HG02852 (cell line): Measurements from ENCODE around the gene FTCDNL1.

Experiments
- ATAC-seq: cut with Tn5 transposase; IDR thresholded peaks from one replicate; pipeline ENCODE4 v1.9.1; 2021; ENCODE audit warnings: mild to moderate bottlenecking, moderate library complexity; ENCODE audit not compliant: unreplicated experiment

The FTCDNL1 gene

DNA sequence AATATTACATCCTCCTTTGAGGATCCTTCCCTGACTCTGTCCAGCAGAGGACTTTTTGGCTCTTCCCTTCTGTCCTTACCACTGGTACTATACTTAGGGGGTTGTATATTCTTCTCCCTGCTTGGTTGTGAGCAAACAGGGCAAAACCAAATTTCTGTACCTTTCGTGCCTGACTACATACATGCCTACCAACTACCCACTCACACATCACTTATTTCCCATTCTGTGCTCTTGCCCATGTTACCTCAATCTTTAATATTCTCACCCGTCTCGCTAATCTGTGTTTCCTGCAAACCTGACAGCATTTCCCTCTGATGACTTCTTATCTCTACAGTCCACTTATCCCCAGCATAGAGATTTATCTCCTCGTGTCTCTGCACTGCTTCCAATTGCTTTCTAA is 58.6 kb downstream of the FTCDNL1 start:
- ATAC-seq, result no peak

GRCh38 chr2:199791326-199791725 is 59.7 kb downstream of the FTCDNL1 start:
- ATAC-seq, result no peak

DNA sequence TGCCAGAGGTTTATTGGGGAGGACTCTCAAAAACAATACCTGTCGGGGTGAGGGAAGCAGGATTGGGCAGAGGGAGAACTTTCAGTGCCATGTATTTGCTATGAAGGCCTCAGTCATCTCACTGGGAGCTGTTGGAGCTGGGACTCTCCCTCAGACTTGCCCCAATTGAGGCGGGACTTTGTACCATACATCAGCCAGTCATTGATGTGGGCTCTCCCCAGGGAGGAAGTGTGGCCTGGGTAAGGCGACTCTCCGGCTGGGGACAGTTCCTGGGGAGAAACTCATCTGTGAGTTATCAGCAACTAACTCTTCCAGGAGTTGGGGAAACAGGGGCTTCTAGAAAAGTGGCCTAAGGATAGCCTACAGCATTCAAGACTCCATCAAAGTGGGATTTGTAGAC is 66.5 kb downstream of the FTCDNL1 start:
- ATAC-seq, result no peak

DNA sequence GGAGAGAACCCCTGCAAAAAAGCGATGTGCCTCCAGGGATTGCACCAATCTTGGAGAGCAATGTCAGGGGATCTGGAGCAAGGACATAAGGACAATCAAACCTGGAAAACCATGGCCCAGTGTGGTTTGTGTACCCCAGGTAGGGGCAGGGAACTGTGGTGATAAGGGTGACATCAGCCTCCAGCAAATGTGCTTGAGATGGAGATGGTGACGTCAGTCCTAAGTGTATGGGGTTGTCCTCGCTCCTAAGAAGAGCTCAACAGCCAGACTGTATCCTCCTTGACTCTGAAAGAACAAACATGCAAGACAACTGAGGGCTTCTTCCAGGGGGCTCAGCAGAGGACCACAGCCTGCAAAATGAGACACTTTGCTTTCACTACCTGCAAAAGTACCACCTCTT is 71.4 kb downstream of the FTCDNL1 start:
- ATAC-seq, result no peak

DNA sequence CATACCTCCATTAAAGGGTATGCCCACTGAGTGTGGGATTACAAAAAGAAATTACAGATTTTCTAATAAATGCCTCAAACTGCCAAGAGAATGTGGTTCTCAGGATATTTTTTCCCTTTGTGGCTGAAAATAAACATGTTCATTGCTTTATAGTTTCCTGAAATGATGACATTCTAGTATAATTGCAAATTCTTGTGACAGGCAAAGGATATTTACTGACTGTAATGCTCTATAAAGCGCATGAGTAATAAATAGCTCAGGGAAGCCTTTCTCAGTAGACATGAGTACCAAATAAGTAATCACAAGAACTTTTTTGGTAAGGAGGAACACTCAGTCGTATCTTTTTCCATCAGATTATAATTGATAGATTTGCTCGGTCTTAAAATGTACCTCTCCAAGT is 72.3 kb downstream of the FTCDNL1 start:
- ATAC-seq, result no peak

DNA sequence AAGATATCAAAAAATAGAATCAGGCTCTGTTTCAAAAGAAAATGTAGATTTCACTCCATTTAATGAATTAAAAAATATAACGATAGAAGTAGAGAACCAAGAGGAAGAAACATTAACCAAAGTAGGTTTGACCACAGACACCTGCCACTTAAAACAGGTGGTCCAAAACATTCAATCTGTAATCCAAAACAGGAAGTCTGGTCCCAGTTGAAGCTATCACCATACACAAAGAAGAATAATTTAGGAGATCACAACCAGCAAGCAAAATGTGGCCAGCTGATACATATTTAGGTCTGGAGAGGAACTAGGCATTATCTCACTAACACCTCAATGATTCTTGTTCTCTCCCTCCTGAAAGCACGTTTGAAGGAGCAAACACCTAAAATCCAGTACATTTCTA is 73.1 kb downstream of the FTCDNL1 start:
- ATAC-seq, result no peak

- ATAC-seq, result no peak
Observed at GRCh38 chr2:199777315-199777714, 73.7 kb downstream of the FTCDNL1 start.

DNA sequence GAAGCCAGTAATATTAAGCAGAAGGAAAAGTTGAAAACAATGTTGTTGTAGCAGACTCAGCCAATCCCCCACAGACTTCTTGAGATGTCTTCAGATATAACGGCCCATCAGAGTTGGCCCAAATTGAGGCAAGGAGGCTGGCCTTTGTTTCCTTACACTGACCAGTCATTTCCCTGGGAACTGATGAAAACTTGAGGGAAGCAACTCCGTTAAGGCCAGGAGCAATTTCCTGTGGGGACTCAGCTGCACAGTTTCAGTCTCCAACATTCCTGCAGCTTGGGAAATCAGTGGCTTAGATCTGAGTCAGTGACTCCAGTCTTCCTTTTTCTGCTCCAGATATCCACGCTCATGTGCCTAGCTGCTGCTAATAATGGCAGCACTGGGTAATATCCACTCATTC is 75.7 kb downstream of the FTCDNL1 start:
- no peak for ATAC-seq

- no peak for ATAC-seq
Observed at GRCh38 chr2:199772035-199772976, 78.7 kb downstream of the FTCDNL1 start.

DNA sequence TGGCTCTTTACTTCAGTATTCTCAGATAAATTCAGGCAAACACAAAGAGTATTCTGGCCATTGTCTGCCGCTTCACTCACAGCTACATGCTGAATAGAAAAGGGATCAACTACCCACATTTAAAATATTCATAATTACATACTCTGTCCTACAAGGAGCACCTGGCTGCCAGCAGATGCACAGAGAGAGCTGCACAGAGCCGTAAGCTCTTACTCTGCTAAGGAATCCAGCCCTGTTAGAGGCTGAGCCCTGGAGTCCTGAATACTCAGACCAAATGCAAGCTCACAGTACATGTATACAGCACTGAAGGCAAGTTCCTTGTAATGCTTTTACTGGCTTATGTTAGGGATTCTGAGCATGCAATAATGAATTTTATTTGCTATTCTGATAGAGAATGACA is 80.3 kb downstream of the FTCDNL1 start:
- ATAC-seq, result no peak

GRCh38 chr2:199765646-199766045 is 85.3 kb downstream of the FTCDNL1 start:
- no peak for ATAC-seq

DNA sequence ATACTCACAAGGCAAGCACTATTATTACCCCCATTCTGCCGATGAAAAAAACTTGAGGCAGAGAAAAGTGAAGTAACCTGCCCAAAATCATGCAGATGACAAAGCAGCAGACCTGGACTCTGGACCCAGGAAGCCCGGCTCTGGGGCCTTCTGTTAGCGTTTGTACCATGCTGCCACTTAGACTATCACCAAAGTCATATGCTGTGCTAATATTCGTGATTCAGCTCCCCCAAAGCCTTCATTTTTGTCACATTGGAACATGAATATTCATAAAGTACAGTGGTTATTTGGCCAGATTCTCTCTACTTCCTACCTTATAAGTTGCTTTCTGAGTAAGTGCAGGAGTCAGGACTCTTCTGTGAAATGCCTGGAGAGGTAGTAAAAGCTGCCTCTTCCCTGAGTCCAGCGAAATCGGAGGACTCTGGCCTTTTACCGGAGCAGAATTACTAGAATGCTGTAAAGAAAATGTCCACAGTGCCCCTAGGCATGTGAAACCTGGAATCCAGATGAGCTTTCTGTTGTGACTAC is 86.7 kb downstream of the FTCDNL1 start:
- no peak for ATAC-seq

GRCh38 chr2:199762963-199763362 is 88.0 kb downstream of the FTCDNL1 start:
- ATAC-seq, result no peak

DNA sequence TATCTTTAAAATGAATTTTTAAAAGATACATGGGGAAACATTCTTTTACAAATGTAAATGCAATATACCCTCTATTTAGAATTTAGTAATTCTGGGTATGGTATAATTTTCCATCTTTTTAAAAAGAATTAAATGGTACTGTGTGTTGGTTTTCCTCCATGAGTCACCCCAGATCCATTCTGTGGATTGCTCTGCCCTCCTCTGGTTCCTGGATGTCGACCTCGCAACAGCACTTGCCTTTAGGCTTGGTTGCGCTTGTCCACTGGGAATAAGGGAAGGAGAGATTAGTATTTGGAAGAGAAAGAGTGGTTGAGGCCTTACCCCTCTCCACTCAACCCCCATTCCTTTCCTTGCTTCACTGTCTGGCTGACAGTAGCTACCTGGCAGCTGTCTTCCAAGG is 90.4 kb downstream of the FTCDNL1 start:
- ATAC-seq, result no peak

DNA sequence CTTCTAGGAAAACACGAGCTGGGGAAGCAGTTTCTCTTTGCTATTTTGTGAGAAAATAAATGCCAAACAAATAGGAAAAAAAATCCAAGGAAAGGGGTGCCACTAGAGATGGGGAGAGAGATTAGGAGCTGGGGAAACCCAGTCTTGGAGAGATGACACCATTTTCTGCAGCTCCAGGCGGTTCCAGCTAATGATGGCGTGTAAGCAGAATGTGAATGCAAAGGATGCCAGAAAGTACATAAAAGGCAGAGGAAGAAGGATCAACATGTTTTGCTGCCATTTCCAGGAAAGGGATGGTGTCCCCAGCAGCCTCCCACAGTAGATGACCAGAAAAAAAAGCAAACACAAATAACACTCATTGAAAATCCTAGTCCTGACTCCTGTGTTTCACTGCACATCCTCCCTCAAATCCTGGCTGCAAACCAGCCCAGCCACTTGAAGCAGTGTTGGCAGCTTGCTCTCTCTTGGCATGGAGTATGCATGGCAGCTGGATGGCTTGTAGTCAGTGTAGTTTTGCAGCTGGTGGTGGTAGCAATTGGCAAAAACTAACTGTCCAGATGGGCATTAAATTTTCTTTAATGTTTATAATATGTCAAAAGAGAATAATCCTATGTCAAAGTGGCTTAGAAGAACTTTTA is 93.6 kb downstream of the FTCDNL1 start:
- no peak for ATAC-seq

DNA sequence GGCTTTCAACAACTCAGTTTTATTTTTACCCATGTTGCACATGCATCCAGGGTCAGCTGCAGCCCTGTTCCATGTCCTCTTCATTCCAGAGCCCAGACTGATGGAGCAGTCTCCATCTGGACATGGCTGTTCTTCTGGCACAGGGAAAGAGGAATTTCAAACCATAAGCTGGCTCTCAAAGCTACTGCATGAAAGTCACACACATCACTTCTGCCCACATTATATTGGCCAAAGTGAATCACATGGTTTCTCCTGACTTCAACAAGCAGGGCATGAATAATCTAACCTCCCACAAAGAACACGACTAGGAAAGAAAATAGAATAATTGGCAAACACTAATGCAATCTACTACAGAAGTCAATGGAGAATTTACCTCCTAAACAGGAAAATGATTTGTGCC is 94.2 kb downstream of the FTCDNL1 start:
- ATAC-seq, result no peak

GRCh38 chr2:199756211-199756610 is 94.8 kb downstream of the FTCDNL1 start:
- ATAC-seq, result no peak

DNA sequence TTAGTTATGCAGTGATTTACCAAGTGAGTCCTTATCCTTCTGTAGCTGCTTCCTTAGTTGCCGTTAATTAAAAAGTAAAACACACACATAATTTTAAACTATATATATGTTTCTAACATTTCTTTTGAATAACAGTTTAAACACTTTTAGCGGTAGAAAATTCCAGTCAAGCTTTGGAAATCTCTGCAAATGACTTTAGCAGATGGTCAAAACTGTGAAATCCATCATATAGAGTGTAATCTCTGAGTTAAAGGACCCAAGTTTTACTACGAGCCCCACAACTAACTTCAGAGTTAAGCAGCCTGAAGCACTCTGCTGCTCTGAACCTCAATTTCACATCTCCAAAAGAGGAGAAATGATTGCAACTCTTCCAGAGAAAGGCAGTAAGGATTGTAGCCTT is 96.2 kb downstream of the FTCDNL1 start:
- no peak for ATAC-seq

- no peak for ATAC-seq
Observed at GRCh38 chr2:199751492-199752120, 99.4 kb downstream of the FTCDNL1 start.

- no peak for ATAC-seq
Observed at GRCh38 chr2:199749571-199749970, 101.4 kb downstream of the FTCDNL1 start.

DNA sequence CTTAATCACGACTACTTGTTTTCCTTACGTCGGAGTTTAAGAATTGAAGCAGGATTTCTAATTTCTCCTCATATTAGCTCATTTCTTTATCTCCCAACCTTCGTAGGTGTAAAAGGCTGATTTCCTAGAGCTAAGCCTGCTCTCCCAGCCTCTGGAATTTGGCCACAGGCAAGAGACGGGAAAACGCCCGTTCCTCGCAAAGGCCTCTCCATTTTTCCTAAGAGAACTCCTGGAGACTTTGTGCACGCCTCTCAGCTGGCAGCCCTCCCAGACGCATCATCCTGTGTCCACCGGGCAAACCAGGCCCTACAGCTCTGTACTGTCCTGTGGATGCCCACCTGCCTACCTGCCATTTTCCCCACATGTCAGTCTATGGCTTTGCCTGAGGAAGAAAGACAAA is 106.3 kb downstream of the FTCDNL1 start:
- ATAC-seq, result no peak

GRCh38 chr2:199744260-199744659 is 106.7 kb downstream of the FTCDNL1 start:
- no peak for ATAC-seq
